NK-92 (cell line): ENCODE data around the gene SMIM45.

Experiments
- DNase-seq: peaks from one replicate; lab custom pipeline; 2025; ENCODE audit not compliant: unreplicated experiment; lab: John Stamatoyannopoulos, UW

SMIM45 gene

DNA sequence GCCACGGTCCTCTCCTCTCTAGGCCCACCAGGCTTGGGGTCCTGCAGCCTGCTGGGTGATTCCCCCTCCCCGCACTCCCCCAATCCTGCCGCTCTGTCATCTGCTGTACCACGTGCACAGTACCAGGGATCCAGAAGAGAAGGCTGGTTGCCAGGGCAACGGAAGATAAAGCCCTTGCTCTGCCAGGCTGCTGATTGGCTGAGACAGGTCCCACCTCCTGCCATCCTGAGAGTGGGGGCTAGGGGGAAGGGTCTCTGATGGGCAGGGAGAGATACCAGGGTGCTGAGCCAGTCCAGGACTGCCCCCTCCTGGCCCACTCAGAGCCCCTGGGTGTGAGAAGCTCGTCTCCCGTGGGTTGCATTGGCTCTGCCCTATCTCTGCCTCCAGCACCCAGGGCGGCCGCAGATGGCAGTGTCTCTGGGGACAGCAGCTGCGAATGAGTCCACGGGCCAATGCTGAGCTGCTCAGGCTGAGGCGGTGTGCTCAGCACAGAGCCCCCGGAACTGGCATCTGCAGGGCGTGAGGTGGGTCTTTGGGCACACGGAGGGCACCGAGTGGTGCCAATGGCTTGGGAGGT, at the start of gene SMIM45:
Gene SMIM45 (plus strand): TSS at position 253 of the 577 bp plus-strand sequence.
- no peak for DNase-seq

DNA sequence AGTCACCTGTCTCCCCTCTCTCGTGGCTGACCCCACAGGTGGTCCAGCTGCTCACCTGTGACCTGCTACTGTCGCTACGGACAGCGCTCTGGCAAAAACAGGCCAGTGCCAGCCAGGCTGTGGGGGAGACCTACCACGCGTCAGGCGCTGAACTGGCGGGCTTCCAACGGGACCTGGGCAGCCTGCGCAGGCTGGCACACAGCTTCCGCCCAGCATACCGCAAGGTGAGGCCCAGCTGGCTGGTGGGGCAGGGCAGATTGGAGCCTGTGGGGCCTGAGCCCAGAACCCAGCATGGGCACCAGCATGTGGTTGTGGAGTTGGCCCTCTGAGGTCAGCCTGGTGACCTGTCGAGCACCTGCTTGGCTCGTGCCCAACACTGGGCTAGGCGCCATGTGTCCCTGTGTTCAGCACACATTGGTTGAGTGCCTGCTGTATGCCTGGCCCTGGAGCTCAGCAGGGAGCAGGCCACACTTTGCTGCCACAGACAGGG, 49.0 kb upstream of the SMIM45 start:
- DNase-seq = no peak

DNA sequence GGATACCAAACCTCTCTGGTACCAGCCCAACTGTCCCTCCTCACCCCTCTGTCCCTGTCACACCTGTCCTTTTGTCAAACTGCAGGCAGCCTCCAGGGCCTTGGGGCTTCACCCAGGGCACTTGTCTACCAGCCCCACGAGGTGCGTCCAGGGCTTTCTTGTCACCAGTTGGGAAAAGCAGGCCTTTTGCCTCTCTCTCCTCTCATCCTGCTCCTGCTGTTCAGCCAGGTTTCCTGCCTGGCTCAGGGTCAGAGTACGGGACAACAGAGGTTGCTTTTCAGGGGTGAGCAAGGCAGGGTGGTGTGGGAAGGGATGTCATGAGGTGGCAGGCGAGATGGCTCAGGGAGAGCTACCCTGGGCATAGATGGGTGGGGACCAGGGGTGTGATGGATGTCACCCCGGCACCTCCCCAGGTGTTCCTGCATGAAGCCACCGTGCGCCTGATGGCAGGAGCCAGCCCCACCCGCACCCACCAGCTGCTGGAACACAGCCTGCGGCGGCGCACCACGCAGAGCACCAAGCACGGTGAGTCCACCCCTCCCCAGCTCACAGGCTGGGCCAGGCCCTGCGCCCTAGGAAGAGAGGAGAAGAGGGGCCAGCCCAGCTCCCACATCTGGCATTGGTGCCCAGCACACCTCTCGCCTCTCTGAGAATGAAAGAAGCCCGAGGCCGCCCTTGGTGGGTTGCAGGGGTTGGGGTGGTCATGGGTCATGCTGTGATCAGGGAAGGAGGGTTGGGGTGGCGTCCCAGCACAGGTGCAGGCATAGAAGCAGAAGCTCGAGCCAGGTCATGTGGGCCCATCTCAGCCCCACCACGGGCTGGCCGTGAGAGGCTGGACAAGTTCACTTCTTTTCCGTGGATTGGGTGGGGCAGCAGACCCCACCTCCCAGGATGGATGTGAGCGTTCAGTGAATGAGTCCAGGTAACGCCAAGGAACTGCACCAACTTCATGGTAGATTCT, 47.2 kb upstream of the SMIM45 start:
- no peak for DNase-seq

DNA sequence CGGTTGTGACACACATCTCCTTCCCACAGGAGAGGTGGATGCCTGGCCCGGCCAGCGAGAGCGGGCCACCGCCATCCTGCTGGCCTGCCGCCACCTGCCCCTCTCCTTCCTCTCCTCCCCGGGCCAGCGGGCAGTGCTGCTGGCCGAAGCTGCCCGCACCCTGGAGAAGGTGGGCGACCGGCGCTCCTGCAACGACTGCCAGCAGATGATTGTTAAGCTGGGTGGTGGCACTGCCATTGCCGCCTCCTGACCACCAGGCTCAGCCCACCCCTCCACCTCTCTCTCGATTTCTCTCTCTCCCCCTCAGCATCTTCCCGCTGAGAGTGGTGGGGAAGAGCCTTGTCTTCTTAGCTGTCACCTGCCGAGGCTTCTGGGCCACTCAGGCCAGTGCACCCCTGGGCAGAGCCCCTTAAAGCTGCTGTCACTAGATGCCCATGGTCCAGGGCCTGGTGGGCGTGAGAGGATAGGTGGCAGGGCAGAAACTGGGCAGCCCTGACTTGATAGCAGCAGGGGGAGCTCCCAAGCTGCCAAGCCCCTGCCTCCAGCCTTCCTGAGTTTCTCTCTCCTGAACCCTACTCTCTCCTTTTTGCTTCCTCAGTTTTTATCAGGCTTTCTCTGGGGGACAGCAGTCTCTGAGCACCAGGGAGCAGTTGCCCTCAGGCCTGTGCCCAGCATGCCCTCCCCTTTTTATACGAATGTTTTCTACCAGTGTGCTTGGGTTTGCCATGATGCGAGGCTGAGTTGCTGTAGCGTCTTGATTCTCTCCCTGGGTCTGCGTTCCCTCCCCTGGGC, 46.3 kb upstream of the SMIM45 start:
- no peak for DNase-seq

DNA sequence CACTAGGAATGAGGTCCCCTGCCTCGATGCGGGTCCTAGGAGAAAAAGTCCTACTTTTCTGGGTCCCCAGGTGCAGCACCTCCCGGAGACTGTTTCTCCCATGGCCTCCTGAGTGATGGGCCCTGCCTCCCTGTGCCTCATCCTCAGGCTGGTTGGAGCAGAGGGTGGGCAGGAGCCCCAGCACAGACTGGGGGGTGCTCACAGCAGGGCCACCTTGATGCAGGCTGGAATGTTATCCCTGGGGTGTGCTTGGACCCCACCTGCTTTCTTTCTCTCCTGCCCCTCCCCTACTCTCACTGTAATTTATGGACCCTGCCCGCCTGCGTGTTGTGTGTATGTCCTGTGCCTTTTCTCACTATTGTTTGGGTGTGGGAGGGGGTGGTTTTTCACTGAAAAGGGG, 45.1 kb upstream of the SMIM45 start:
- DNase-seq = no peak

DNA sequence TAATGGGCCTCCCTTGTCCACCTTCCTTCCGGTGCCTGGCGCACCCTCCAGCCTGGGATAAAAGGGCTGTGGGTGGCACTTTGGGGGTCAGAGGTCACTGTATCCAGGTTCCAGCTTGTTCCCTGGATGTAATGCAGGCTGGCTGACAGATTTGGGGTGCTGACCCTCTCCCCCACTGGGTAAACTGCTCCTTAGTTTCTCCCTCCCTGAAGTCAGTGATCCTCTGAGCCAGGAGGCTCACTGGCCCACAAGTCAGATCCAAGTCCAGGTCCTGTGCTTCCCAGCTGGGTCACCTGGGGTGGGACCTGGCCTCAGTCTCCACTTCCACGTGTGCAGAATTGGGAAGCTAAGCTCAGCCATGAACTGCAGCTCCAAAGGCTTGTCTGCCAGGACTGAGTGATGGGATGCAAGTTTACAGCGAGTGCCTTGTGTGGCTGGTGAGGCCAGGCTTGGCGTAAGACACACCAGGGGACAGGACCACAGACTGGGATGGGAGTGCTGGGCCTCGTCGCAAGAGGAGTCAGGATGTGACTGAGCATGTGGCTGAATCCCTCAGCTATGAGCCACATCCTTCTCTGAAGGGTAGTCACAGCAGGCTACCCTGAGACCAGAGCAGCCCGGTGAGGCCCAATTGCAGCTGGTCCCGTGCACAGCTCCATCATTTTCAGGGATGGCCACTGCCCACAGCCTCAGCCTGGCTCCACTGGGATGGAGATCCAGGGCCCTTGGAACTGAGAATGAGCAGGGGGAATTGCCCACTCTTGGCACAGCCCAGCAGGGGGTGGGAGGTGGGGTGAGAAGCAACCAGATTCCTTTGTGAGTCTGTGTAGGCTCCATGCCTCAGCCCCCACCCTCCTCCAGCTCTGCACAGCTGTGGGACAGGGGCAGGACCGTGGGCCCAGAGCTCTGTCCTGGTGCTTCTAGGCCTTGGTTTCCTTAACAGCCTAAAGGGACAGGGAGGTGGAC, 44.2 kb upstream of the SMIM45 start:
- DNase-seq = no peak

DNA sequence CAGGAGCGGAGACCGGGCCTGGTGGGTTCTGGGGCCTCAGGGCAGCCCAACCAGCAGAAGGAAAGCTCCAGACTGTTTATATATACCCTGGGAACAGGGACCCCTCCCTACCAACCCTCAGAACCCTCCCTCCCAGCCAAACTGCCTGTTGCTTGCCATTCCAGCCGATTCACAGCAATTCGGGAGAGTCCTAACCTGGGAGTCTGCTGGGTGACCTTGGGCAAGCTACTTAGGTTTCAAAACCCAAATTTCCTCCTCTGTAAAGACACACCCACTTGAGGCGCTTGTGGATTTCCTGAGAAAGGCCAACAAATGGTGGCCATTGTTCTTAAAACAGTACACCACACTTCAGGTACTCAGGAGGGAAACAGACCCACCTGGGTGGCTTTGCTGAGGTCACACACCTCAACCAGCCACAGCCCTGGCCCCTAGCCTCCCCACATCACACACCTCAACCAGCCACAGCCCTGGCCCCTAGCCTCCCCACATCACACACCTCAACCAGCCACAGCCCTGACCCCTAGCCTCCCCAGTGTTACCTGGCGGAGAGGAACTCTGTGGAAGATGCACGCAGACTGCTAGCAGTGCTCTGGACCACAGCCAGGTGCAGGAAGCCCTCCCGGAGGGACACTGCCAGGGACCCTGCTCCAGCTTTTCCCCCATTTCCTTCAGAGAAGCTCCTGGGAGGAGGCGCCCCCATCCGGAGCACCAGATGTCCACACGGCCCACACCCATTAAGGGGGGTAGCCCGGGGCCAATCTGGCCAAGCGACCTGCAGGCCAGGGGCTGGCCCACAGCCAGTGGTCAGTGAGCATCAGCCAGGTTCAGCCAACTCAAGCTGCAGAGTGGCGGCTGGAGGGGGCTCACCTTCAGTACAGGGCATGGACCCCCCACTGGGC, 43.3 kb upstream of the SMIM45 start:
- no peak for DNase-seq

DNA sequence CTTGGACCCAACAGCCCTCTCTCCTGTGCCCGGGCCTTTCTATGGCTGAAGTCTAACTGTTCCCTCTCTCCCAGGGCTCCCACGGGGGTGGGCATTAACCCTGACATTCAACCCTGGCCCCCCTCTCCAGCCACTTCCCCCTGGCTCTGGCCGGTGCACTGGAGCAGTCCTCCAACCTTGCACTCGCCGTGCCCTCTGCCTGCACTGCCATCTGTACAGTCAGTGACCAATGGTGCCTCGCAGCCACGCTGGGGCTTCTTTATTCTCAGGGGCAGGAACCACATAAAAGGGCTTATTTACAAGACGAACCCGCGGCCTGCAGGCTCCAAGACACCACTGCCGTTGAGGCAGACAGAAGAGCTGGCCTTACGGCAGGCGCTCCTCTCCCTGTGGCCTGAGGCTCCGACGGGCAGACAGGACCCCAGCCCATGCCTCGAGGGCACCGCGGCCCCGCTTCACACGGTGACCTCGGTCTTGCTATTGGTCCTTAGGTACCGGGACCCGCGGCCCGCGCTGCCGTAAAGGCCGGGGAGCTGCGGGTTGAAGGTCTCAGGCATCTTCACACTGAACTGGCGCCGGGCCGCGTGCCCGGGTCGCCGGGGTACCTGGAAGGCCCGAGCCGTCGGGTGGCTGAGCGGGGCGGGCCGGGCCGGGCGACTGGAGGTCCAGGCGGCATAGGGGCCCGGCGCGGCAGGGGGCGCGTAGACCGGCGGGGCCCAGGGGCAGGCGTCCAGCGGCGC, 42.5 kb upstream of the SMIM45 start:
- no peak for DNase-seq

DNA sequence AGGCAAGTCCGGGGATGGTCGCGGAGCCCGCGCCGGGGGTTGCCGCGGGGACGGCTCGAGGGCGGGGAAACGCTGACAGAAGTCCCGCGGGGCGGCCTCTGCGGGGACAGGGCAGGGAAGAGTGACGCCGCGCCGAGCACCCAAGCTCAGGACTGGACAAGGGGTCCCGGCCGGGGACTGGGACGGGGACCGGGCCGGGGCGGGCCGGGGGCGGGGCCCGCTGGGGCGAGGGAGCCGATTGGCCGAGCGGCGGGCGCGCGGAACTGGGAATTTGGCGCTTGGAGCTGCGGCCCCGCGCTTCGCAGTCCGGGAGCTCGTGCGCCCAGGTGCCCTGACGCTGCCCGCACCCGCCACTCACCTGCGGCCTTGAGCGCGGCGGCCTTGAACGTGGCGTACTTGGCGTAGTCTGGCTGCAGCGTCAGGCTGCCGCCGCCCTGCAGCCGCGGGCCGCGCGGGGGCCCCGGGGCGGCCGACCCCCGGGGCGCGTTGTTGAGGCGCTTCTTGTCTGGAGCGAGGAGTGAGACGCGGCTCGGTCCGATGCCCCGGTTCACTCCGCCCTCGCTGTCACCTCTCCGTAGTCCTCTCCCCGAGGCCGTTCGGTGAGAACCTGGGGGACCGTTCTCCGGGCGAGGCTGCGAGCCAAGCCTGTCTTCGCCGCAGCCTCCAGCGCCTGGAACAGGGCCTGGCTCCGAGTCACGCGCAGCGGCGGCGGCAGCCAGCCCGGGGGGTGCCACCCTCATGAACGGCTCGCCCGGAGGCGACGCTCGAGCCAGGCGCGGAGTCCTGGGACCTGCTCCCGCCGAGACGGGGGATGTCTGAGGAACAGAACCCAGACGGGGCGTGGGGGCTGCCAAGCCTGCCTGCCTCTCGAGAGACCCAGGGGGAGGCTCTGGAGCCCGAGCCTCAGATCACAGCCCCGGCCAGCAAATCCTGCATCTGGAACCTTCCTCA, 41.6 kb upstream of the SMIM45 start:
- DNase-seq = no peak

DNA sequence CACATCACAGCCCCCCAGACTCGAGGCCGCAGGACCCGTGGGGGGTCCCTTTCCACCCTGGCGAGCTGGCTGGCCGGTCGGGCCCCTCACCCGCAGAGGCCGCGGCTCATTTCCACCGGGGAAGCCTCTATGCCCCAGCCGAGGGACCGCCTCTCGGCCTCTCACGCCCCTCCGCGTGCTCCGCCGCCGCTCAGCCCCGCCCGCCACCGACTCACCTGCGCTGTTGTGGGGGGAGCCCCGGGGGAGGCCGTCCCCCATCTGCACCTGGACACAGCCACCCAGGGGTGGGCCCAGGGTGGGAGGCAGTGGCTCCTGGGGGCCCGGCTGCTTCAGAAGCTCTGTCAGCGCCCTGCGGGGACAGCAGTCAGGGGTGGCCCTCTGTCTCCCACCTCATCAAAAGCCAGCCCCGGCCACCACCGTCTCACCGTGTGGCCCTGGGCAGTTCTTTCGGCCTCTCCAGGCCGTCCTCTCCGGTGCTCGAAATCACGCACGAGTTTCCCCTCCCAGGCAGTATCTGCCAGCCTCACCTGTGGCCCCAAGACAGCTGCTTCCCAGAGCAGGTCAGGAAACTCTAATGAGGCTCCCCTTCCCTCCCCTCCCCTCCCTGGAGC, 40.8 kb upstream of the SMIM45 start:
- no peak for DNase-seq

DNA sequence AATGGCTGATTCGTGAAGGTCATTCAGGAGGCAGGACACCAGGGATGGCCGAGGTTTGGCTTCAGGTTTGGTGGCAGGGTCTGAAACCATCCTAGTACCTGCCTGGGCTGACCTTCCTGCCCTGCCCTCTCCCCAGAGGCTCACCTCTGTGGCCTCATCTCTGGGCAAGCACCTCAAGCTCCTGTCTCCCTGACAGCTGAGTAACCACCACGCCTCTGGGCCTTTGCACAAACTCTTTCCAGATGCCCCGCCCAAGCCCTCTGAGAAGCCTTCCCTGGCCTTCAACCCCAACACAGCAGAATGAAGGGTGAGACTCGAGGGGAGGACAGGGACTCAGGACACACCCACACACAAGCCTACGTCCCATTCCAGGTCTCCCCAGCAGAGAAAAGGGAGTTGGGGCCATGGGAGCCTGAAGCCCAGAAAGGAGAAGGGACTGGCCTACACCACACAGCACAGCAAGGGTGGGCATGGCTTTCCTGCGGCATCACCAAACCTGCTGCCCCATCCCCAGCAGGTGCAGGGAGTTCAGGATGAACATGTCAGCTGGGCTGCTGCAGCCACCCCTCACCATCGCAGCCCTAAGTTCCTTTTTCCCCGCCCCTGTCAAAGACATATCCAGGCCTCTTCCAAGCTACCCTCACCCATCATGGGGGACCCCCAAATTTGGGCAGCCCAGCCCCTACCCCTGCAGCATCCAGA, 39.5 kb upstream of the SMIM45 start:
- no peak for DNase-seq

DNA sequence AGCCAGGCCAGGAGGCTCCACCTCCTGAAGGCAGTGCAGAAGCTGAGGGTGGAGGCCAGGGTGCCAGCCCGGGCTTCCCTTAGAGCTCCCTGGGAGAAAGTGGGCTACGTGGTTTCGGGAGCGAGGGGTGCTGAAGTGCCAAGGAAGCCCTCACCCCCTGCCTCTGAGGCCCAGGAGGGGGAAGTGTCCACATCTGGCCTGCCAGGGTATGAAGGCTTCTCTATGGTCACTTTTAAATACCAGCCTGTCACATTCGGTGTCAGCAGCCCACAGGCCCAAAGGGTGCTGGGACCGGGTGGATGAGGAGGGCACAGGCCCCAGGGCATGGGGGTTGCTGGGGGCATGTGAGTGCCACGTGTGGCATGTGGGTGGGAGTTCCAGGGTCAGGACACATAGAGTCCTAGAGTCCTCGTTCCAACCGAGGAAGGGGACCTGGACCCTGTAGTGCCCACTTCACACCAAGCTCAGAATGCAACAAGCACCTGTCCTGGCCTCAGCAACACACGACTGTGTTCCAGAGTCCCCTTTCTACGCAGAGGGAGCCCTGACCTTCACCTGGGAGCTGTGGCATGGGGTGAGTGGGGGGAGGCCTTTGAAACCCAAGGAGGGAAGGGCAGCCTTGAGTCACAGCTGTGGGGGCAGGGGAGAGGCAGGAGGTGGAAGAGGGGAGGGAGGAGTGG, 38.8 kb upstream of the SMIM45 start:
- DNase-seq = no peak

DNA sequence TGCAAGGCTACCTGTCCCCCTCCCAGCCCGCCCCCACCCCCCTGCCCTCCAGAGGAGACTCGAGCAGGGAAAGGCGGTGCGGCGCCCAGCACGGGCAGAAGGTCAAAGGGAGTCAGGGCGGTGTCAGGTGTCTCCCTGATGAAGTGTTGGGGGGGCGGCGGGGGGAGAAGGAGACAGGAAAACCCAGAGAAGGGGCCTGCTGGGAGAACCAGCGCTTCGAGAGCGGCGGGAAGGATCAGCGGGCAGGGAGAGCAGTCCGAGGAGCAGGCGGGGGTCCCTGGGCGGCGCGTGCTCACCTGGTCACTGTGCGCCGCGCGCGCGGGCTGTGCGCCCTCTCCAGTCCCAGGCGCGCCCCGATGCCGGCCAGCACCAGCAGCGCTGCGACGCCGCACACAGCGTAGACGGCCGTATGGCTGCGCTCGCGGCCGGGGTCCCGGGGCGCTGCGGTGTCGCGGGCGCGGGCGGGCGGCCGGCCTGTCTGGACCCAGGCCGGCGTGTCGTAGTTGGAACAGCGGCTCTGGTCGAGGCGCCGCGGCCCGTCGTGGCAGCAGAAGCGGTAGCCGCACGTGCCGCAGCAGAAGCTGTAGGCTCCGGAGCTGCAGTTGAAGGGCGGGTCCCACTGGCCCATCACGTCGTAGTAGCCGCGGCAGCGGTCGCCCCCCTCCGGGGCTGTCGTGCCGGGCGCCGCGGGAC, 38.0 kb upstream of the SMIM45 start:
- no peak for DNase-seq

DNA sequence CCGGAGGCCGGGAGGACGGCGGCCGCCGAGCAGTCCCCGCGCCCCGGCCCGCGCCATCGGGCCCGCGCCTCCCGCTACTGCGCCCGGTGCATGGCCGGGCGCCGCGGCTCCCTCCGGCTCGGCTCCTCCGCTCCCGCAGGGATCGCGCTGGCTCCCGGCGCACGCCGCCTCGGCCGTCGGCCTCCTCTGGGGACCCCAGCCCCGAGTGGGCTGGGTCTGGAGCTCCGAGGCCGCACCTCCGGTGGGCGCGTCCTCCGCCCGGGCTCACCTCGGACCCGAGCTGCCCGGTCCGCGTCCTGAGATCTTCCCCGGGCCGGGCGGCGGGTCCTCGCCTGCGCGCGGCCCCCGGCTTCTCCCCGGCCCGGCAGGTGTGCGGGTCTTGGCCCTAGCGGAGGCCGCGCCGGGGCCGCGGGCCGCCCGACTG, 37.3 kb upstream of the SMIM45 start:
- DNase-seq = no peak

DNA sequence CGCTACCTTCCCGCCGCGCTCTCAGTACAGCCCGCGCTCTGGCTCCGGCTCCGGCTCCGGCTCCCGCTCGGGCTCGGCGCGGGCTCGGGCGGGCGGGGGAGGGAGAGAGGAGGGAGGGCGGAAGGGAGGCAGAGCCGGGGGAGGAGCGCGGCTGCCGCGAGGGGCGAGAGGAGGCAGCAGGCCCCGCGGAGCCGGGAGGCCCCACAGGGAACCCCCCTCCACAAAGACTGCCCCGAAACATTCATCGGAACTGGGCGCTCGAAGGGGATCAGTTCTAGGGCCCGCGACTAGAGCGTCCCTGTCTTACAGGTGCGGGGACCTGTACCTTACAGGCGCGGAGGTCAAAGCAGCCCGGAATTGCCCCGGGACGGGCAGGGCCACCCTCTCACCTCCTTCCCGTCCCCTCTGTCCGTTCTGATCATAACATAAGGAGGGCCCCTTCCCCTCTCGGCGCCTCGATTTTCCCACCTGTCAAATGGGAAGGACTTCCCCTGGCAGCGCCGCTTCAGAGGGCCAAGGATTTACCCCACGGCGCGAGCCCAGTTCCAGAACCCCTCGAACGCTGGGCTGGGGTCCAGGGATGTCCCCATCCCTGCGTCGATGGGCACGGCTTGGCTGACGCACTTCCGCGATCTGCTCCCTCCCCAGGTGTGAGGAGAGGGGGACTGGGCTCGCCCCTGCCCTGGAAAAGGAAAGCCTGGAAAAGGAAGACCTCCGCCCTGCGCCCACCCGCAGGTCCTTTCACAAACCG, 36.7 kb upstream of the SMIM45 start, which contains the start of gene SHISA8:
Gene SHISA8 (minus strand): TSS at position 40 of the 751 bp plus-strand sequence. CDS start 407 bp downstream, outside the sequence.
- no peak for DNase-seq
